ENCODE measurements around the gene SIK1.

DNA sequence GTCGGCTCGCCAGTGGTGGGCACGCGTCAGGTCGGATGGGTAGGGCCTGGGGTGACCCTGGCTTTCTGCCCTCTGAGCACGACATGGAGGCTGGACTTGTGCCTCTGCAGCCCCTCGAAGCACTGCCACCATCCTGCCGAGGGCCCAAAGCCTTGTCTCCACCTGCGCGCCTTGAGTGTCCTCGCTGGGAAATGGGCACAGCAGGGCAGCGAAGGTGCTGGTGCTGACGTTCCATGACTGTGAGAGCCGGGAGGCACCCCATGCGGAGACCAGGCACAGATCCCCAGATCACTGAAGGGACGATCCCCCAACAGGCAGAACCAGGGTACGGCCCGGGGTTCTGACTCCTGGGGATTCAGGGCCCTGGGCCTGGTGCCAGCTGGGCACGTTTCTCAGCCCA lies 60.3 kb downstream of the SIK1 start:
- TF ChIP-seq EZH2 (IDR thresholded peaks at IDR 0.05; ENCODE audit: borderline replicate concordance) (no peak), EZH2phosphoT487 (IDR thresholded peaks at IDR 0.05; ENCODE audit: low read depth, severe bottlenecking, unreplicated experiment) (no peak)
